ENCODE results near the gene CYB561D2. TPM values are rescaled to one million over a fixed set of nuclear protein-coding genes. Genes with fewer than 3 reads are reported as not detected.

CYB561D2 gene
- total RNA-seq, result 18.8 and 25.4 TPM in 2 replicates

GRCh38 chr3:50350527-50351322, at the start of gene CYB561D2, which contains the start of gene NPRL2:
Gene CYB561D2 (plus strand): TSS chr3:50350862. CDS start chr3:50351434, 572 bp downstream.
Gene NPRL2 (minus strand): TSS chr3:50350775. CDS start chr3:50350652, 123 bp downstream.

GRCh38 chr3:50303013-50303815, 47.4 kb upstream of the CYB561D2 start, which contains the start of gene HYAL1:
Gene HYAL1 (minus strand): TSS chr3:50303574. CDS start chr3:50302956, 618 bp downstream.

GRCh38 chr3:50322386-50323091, 28.1 kb upstream of the CYB561D2 start, which contains the start of gene HYAL2:
Gene HYAL2 (minus strand): TSS chr3:50322745. CDS start chr3:50320489, 2,256 bp downstream.

DNA sequence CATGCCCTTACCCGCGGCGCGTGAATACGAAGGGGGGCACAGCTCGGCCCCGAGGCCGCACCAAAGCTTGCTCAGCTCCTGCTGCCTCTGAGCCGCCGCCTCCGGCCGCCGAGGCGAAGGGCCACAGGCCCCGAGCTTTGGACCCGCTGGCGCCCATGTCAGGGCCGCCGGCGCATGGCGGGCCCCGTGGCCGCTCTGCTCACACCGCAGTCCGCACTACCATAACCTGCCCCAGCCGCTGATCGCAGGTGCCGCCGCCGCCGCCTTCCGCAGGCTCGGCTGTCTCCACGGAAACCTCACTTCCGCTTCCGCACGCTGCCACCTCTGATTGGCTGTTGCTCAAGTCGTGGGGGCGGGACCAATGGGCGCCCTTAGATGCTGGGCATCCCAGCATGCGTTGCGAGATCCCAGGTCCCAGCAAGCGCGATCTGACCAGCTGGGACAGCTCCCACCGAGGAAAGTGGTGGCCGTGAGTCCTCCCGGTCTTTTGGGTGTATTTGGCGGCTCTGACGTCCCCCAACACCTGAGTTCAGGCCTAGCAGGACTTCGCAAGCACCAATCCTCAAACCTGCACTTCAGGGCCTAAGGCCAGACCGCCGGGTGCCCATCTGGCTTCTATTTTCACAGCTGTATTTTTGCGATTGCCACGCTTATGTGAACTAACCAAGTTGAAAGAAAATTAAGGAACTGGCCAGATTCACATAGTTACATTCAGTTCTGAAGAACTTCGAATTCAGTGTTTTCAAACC, 22.5 kb upstream of the CYB561D2 start, which contains the start of gene TUSC2:
TSS of gene TUSC2 (minus strand) at position 281 of the 749 bp plus-strand sequence. CDS start at position 157, 124 bp downstream.

DNA sequence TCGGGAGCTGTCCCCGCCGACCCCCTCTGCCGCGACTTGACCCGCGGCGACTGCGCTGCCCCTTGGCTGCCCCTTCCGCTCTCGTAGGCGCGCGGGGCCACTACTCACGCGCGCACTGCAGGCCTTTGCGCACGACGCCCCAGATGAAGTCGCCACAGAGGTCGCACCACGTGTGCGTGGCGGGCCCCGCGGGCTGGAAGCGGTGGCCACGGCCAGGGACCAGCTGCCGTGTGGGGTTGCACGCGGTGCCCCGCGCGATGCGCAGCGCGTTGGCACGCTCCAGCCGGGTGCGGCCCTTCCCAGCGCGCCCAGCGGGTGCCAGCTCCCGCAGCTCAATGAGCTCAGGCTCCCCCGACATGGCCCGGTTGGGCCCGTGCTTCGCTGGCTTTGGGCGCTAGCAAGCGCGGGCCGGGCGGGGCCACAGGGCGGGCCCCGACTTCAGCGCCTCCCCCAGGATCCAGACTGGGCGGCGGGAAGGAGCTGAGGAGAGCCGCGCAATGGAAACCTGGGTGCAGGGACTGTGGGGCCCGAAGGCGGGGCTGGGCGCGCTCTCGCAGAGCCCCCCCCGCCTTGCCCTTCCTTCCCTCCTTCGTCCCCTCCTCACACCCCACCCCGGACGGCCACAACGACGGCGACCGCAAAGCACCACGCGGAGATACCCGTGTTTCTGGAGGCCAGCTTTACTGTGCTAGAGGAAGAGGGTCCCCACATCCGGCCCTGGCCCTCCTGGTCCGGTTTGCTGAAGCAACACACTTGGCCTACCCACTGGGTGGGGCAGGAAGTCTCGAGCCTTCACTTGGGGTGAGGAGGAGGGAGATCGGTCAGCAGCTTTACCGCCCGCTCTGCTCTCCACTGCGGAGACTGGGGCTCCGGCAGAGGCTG, 10.0 kb upstream of the CYB561D2 start, which contains the start of gene RASSF1:
TSS of gene RASSF1 (minus strand) at position 389 of the 882 bp plus-strand sequence. CDS start at position 358, 31 bp downstream.

DNA sequence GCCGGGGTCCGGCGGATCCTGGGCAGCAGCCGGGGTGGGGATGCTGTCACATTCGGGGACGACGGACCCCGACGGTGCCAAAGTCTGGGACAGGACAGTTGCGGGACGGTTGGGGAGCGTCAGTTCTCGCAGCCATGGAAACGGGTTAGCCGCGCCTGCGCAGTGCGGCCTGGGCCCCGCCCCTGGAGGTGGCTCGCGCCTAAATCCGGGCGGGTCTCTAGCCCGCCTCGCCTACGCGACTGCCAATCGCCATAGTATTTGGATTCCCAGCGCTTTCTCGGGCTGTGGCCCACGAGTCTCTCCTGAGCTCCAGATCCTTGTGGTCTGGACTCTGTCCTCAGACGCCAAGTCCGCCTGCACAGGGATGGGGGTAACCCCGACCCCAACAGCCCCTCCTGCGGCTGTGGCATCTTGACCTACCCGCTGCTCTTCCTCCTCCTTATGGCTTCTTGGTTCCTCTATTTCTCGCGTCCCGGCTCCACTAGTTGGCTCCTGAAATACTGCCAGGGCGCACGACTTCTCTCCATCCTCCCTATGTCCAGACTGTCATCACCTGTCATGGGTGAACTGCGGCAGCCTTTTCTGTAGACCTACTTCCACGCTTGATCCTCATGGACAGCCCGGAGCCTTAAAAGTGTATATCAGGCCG, 5.0 kb upstream of the CYB561D2 start, which contains the start of gene ZMYND10:
TSS of gene ZMYND10 (minus strand) at position 147 of the 649 bp plus-strand sequence. CDS start 153 bp downstream, outside the sequence.

GRCh38 chr3:50358911-50359759, 8.5 kb downstream of the CYB561D2 start, which contains the start of gene TMEM115:
Gene TMEM115 (minus strand): TSS chr3:50359521. CDS start chr3:50359063, 458 bp downstream.

Other genes with a start within 250 kb of the CYB561D2 start
- gene SEMA3F, start 195.5 kb upstream of the CYB561D2 start, total RNA-seq, result 0.73 and 6.5 TPM in 2 replicates
- not detected in 2 replicates for gene GNAT1, start 159.3 kb upstream of the CYB561D2 start, total RNA-seq
- gene SLC38A3, start 145.6 kb upstream of the CYB561D2 start, total RNA-seq, result not detected in 2 replicates
- 231 and 232 TPM in 2 replicates for gene GNAI2, start 114.7 kb upstream of the CYB561D2 start, total RNA-seq
- 0.59 and 0.73 TPM in 2 replicates for gene SEMA3B, start 81.7 kb upstream of the CYB561D2 start, total RNA-seq
- gene LSMEM2, start 71.8 kb upstream of the CYB561D2 start, total RNA-seq, result not detected in 2 replicates
- 133 and 152 TPM in 2 replicates for gene IFRD2, start 58.4 kb upstream of the CYB561D2 start, total RNA-seq
- gene HYAL3, start 51.5 kb upstream of the CYB561D2 start, total RNA-seq, result 3.3 and 5.7 TPM in 2 replicates
- 11.5 and 15.8 TPM in 2 replicates for gene NAA80, start 51.5 kb upstream of the CYB561D2 start, total RNA-seq
- gene HYAL1, start 47.3 kb upstream of the CYB561D2 start, total RNA-seq, result 2.7 and 3.7 TPM in 2 replicates
- 32.0 and 34.4 TPM in 2 replicates for gene HYAL2, start 28.1 kb upstream of the CYB561D2 start, total RNA-seq
- gene TUSC2, start 22.6 kb upstream of the CYB561D2 start, total RNA-seq, result 10.7 and 11.9 TPM in 2 replicates
- 23.9 and 25.0 TPM in 2 replicates for gene RASSF1, start 10.0 kb upstream of the CYB561D2 start, total RNA-seq
- under 0.01 and 0.20 TPM in 2 replicates for gene ZMYND10, start 5.1 kb upstream of the CYB561D2 start, total RNA-seq
- 23.5 and 28.7 TPM in 2 replicates for gene NPRL2, start 87 bp upstream of the CYB561D2 start, total RNA-seq
- 54.2 and 55.9 TPM in 2 replicates for gene TMEM115, start 8.7 kb downstream of the CYB561D2 start, total RNA-seq
- not detected in 2 replicates for gene CACNA2D2, start 152.8 kb downstream of the CYB561D2 start, total RNA-seq
- 7.2 and 8.5 TPM in 2 replicates for gene C3orf18, start 216.9 kb downstream of the CYB561D2 start, total RNA-seq
- gene HEMK1, start 218.7 kb downstream of the CYB561D2 start, total RNA-seq, result 6.6 and 11.5 TPM in 2 replicates

Data from subcutaneous preadipocyte (primary cell).